SHP77 (cell line): ENCODE data around the gene IFI44.
A peak's percentile ranks its signal among the peaks of the same experiment; 100 is the strongest.

Experiments
- DNase-seq, 2 experiments: peaks; one replicate each; lab custom pipeline; 2025; lab: John Stamatoyannopoulos, UW

The IFI44 gene, protein sequence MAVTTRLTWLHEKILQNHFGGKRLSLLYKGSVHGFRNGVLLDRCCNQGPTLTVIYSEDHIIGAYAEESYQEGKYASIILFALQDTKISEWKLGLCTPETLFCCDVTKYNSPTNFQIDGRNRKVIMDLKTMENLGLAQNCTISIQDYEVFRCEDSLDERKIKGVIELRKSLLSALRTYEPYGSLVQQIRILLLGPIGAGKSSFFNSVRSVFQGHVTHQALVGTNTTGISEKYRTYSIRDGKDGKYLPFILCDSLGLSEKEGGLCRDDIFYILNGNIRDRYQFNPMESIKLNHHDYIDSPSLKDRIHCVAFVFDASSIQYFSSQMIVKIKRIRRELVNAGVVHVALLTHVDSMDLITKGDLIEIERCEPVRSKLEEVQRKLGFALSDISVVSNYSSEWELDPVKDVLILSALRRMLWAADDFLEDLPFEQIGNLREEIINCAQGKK

DNA sequence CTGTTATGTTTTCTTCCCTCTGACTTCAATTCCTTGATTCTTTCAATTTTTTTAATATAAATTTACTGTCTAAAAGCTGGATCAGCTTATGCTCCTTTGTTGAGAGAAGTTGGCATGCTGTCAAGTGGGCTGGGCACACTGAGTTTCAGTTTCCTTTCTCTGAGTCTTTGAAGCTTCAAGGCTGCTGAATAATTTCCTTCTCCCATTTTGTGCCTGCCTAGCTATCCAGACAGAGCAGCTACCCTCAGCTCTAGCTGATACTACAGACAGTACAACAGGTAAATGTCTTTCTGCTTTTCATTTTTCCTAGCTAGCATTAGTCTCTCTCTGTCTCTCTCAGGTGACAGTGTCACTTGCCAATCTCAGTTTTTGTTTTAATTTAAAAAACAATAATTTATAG is at the start of gene IFI44:
Gene IFI44 (plus strand): TSS at position 204 of the 400 bp plus-strand sequence. CDS start 365 bp downstream, outside the sequence.
- DNase-seq, result no peak

DNA sequence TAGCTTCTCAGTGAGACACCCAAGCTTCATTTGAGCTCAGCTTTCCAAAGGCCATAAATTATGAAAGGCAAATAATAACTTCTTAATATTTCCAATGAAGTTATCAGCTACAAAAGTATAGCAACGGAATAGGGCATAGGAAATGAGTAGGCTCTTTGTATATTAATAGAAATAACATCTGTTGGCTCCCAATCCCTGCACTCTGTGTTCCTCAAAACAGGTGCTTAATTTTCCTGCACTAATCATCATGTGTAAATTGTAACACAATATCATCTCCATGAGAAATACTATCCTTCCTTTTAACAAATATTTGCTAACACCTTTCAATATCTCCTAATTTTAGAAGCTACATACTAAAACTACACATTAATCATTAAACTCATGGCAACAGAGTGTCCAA is 48.6 kb upstream of the IFI44 start:
- no peak for DNase-seq

DNA sequence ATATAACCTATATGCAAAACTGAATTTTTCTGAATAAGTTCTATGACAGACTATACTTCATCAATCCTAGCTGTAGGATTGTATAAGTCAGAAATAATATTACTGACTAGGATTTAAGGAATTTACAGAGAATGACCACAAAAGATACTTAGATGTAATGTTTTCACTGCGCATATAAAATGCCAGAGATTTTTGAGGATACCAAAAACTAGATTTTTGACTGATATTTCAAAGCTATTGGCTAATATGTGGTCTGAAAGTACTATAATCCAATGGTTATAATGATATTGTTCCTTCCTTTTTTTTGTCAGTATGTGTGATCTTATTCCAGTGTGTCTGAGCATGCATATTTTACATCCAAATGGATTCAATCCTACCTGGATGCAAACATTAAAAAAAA is 46.4 kb upstream of the IFI44 start:
- no peak for DNase-seq

DNA sequence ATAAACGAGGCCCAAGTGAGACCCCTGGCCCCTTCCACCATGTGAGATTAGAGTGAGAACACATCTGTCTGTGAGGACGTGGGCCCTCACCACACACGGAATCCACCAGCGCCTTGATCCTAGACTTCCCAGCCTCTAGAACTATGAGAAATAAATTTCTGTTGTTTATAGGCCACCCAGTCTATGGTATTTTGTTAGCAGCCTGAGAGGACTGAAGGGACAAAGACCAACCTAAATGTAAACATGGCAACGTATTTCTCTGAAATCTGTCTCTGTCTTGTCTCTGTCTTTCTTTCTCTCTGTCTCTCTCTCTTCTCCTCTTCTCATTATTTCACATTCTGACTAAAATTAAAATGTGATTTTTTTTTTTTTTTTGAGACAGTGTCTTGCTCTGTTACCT is 45.0 kb upstream of the IFI44 start:
- no peak for DNase-seq

DNA sequence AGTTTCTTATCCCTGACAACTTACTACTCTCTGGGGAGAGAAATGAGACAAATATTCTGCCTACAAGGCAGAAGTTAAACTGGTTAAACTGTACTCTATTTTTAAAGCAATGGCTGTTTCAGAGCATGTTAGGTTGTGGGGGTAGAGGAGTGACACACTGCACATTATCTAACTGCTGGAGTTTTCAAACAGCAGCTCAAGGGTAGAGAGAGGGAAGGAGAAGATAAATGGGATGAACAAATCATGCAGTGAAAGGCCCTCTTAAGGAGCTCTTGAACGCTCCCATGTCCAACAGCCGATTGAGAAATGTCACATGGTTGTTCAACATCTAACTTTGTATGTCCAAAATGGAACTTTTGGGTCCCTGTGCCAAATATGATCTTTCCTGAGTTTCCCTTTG is 43.4 kb upstream of the IFI44 start:
- DNase-seq, result no peak

DNA sequence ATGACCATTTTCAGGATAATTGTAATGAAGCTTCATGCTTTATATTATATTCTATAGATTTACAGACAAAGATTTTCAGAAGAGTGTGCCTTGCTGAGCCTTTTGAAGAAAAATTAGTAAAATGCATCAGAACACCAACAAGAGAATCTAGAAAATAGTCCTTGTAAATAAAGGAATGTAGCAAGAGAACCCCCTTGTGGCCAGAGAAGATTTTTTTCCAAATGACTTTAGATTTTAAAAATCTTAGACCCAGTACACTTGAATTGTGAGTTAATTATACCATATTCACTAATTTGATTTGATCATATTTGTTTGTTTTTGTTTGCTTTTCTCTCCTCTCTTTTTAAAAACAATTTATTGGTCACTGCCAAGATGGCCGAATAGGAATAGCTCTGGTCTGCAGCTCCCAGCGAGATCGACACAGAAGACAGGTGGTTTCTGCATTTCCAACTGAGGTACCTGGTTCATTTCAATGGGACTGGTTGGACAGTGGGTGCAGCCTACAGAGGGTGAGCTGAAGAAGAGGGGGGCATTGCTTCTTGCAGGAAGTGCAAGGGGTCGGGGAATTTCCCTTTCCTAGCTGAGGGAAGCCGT is 42.2 kb upstream of the IFI44 start:
- peak in 1 of 2 experiments; percentile 0 for DNase-seq

DNA sequence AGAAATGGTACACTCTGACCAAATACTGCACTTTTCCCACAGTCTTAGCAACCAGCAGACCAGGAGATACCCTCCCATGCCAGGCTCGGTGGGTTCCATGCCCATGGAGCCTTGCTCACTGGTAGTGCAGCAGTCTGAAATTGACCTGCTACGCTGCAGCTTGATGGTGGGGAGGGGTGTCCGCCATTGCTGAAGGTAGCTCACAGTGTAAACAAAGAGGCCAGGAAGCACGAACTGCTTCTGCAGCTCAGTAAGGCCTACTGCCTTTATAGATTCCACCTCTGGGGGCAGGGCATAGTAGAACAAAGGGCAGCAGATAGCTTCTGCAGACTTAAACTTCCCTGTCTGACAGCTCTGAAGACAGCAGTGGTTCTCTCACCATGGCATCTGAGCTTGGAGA is 41.7 kb upstream of the IFI44 start:
- peak in 1 of 2 experiments; percentile 5 for DNase-seq

DNA sequence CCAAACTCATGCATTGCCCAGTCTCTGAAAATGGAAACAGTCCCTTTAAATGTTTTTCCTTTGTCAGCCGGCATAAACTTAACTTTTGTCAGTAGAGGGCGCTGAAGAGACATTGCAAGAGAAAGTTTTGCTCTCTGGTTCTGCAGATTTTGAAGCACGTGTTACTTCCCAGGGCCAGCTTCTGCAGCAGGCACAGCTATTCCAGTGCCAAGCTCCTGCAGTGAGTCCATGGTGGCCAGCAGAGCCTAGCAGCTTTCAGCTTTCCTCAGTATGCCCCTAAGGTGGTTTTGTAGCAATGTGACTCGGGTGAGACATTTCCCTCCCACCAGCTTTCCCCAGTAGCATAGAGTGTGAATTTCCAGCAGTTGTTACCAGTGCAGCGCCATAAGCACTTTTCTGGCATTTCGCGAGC is 32.0 kb upstream of the IFI44 start:
- DNase-seq, result peak; percentile 58 to 83

DNA sequence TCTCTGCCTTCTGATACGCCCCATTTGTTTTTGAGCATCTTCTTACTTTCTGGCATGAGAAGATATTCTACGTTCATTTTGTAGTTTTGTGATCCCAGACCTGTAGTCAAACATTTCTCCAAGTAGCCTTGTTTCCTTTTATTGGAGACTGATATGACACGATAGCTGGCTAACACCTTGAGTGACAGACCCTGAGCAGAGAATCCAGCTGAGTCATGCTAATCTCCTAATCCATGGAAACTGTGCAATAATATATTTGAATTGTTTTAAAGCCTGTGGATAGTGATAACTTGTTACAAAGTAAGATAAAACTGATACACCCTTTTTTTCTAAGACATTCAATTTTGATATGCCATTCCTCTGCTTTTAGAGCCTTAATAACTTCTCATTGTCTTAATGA is 30.6 kb upstream of the IFI44 start:
- no peak for DNase-seq

DNA sequence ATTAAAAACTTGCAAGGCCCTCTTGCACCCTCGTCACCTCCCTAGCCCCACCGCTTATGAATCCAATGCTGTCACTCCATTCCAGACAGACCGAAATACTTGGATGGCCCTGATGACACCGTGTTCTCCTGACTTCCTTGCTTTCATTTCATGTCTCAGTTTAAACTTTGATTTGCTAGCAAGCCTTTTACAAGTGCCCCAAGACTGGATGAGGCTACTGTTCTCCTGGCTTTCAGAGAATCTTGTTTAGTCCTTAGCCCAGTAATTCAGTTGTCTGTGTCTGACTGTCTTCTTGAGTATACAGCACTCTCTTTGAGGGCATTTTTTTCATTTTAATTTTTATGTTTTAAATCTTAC is 30.2 kb upstream of the IFI44 start:
- DNase-seq, result no peak

DNA sequence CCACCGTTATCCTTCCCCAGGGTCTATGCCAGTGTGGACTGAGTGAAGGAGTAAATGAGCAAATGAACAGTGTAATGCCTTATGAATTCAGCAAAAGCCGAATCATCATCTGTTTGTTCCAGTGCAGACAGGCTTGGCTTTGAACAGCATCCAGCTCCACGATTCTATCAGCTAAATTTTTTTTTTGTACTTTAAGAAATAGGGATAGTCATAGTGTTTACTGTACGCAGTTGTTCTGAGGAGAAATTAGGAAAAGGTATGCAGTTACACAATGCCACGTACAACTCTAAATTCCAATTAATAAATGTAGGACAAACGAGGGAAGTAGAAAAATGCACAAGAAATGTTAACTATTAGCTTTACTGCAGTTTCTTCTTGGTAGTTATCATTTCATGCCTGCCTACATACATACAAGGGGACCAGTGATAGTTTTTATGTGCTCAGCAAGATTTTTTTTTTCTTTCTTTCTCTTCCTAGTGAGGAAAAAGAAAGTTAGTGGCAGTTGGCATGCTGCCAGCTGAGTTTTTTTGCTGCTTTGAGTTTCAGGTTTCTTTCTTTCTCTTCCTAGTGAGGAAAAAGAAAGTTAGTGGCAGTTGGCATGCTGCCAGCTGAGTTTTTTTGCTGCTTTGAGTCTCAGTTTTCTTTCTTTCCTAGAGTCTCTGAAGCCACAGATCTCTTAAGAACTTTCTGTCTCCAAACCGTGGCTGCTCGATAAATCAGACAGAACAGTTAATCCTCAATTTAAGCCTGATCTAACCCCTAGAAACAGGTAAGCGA is 29.6 kb upstream of the IFI44 start, which contains the start of gene IFI44L:
Gene IFI44L (plus strand): TSS at position 646 of the 777 bp plus-strand sequence. CDS start 7,468 bp downstream, outside the sequence.
- no peak for DNase-seq

DNA sequence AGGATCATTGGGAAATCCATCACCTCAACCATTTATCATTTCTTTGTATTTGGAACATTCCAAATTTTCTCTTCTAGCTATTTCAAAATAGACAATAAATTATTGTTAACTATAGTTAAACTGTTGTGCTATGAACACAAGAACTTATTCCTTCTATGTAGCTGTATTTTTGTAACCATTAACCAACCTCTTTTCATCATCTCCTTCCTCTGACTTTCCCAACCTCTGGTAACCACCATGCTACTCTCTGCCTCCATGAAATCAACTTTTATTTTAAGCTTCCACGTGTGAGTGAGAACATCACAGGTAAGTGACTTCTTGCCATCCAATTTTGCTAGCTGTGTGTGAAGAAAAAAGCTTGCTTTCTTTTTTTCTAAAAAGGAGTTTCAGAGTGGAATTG is 29.0 kb upstream of the IFI44 start:
- DNase-seq, result no peak

DNA sequence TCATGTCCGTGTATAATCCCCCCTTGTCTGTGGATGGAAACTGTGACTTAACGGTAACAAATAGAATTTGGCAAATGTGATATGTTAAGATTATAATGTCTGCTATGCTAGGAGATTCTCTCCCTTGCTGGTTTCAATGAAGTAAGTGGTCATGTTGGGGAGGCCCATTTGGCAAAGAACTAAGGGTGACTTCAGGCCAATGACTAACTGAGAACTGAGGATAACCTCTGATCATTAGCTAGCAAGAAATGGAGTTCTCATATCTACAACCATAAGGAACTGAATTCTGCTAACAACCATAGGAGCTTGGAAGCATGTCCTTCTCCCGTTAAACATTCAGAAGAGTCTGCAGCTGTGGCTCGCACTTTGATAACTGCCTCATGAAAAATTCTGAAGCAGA is 27.1 kb upstream of the IFI44 start:
- DNase-seq, result no peak

DNA sequence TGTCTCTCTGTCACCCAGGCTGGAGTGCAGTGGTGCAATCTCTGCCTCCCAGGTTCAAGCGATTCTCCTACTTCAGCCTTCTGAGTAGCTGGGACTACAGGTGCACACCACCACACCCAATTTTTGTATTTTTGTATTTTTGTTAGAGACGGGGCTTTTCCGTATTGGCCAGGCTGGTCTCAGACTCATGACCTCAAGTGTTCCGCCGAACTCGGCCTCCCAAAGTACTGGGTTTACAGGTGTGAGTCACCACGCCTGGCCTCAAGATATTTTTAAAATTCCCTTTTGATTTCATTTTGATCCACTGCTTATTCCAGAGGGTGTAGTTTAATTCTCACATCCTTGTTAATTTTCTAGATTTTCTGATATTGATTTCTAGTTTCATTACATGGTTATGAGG is 25.6 kb upstream of the IFI44 start:
- DNase-seq, result no peak

DNA sequence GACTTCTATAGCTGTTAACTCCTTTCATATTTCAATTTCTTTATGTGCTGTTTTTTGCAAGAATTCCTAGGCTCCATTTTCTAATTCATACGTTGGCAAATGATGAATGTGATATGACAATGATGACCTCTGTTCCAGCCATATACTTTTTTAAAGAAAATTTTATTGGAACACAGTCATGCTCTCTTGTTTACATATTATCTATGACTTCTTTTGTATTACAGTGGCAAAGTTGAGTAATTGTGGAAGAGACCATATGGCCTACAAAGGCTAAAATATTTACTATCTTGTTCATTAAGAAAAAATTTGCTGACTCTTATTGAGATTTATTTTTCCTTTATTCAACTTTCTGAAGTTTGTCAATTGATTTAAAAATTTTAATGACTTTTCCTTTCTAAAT is 22.3 kb upstream of the IFI44 start:
- no peak for DNase-seq

DNA sequence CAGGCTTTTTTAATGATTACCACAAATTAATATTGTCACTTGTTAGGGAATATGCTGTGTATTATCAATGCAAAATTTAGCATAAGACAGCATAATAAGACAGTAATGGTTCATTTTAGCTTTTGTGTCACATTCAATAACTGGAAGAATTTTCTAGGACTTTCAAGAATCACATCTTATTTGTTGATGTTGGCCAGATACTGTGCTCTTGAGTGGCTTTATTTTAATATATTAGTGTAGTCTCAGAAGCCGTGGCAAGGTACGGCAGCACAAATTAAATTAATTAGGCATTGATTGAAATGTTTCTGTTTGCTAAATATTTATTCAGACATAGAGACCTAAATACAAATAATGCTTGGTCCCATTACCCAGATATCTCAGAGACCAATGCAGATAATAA is 19.0 kb upstream of the IFI44 start:
- no peak for DNase-seq

DNA sequence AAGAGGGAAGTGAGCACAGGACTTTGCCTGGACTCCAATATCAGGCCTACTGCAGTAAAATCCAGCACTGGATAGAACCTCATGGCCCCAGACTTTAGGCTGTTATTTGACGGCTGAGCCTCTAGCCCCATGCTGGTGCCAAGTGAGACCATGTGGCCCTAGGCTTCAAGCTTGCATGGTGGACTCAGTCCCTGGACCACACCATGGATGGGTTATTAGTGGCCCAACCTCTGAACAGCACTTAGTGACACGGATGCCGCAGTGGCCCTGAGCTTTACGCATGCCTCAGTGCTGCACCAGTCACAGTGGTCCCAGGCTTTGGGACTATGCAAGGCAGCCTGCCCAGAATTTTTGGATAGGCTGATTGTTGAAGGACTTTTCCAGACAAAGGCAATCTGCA is 16.4 kb upstream of the IFI44 start:
- no peak for DNase-seq

DNA sequence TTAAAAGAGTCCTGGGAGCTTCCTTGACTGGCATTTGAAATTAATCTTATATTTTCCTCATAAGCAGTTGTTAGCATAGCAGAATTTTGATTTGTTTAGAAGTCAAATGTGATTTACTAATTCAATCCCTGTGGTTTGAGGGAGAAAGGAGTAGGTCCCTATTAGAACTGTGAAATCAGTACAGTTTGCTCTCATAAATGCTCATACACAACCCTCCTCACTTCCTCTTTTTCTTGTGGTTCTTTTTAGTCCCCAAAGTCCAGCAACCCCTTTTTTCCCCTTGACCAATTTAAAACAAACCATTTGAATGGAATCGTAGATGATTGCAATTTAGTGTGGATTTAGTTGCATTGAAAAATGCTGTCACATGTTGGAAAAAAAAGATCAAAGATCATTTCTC is 9.2 kb upstream of the IFI44 start:
- DNase-seq, result no peak

DNA sequence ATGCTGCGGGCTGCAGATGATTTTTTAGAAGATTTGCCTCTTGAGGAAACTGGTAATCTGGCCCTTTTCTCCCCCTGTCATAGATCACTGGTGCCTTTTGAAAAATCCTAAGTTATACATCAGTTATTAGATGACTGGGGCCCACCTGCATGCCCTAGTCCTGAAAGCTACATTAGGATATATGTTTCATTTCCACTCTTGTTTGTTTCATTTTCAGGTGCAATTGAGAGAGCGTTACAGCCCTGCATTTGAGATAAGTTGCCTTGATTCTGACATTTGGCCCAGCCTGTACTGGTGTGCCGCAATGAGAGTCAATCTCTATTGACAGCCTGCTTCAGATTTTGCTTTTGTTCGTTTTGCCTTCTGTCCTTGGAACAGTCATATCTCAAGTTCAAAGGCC is 8.1 kb upstream of the IFI44 start:
- no peak for DNase-seq

DNA sequence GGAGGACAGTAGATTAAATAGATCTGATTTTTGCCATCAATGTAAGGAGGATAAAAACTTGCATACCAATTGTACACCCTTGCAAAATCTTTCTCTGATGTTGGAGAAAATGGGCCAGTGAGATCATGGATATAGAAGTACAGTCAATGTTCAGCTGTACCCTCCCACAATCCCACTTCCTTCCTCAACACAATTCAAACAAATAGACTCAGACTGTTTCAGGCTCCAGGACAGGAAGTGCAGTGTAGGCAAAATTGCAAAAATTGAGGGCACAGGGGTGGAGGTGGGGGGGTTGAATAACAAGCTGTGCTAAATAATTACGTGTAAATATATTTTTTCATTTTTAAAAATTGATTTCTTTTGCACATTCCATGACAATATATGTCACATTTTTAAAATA is 3.9 kb upstream of the IFI44 start:
- no peak for DNase-seq

DNA sequence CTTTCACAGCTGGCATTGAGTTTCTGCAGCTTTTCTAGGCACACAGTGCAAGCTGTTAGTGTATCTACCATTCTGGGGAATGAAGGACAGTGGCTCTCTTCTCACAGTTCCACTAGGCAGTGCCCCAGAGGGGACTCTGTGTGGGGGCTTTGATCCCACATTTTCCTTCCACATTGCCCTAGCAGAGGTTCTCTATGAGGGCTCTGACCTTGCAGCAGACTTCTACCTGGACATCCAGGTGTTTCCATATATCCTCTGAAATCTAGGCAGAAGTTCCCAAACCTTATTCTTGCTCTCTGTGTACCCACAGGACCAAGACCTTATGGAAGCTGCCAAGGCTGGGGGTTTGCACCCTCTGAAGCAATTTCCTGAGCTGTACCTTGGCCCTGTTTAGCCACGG is 2.4 kb upstream of the IFI44 start:
- no peak for DNase-seq

DNA sequence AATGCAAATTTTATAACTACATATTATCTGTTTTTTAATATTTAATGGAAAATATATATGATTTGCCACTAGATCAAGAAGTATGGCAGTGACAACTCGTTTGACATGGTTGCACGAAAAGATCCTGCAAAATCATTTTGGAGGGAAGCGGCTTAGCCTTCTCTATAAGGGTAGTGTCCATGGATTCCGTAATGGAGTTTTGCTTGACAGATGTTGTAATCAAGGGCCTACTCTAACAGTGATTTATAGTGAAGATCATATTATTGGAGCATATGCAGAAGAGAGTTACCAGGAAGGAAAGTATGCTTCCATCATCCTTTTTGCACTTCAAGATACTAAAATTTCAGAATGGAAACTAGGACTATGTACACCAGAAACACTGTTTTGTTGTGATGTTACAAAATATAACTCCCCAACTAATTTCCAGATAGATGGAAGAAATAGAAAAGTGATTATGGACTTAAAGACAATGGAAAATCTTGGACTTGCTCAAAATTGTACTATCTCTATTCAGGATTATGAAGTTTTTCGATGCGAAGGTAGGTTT is 556 bp downstream of the IFI44 start:
- DNase-seq, result no peak

DNA sequence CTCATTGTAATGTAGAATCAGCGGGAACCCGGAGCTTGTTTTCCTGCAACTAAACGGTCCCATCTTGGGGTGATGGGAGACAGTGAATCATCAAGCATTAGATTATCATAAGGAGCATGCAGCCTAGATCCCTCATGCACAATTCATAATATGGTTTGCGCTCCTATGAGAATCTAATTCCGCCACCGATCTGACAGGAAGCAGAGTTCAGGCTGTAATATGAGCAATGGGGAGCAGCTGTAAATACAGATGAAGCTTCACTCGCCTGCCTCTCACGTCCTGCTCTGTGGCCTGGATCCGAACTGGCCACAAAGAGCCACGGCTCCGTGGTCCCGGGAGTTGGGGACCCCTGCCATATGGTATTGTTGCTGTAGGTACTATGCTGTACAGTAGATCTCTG is 1.6 kb downstream of the IFI44 start:
- peak in 1 of 2 experiments; percentile 8 for DNase-seq
